Stomach smooth muscle (tissue), 2 donors: ENCODE results near the gene COLQ.

ENCODE experiments used
- H3K27ac ChIP-seq: one replicate; pipeline ENCODE4 v1.7.0; 2013; ENCODE audit warnings: mild to moderate bottlenecking, low read length, inconsistent platforms
- H3K27me3 ChIP-seq, 2 donors: one replicate each; pipeline ENCODE4 v1.7.0; 2013; ENCODE audit warnings: low read length in 2 of 2; ENCODE audit not compliant: insufficient read depth in 2 of 2, control insufficient read depth in 1 of 2
- H3K36me3 ChIP-seq, 2 donors: one replicate each; pipeline ENCODE4 v1.7.0; 2013; ENCODE audit warnings: low read length in 2 of 2; ENCODE audit not compliant: control insufficient read depth in 2 of 2, insufficient read depth in 2 of 2
- H3K4me1 ChIP-seq: one replicate; pipeline ENCODE4 v1.7.0; 2013; ENCODE audit warnings: low read length; ENCODE audit not compliant: control insufficient read depth, insufficient read depth
- H3K4me3 ChIP-seq, 2 donors: one replicate each; pipeline ENCODE4 v1.7.0; 2013; ENCODE audit warnings: low read length in 2 of 2
- H3K9ac ChIP-seq, 2 donors: one replicate each; pipeline ENCODE4 v1.7.0; 2013; ENCODE audit warnings: low read length in 2 of 2, mild to moderate bottlenecking in 1 of 2
- H3K9me3 ChIP-seq, 2 donors: one replicate each; pipeline ENCODE4 v1.7.0; 2013; ENCODE audit warnings: low read length in 2 of 2; ENCODE audit not compliant: control insufficient read depth in 2 of 2
- donor health status: healthy.
- donor health status: Pancreatic carcinoma.

The COLQ gene

GRCh38 chr3:15505479-15506165 lies 15.9 kb downstream of the COLQ start:
- Histone ChIP-seq H3K36me3 (no peaks in the 10 kb centered on the region), H3K9me3 (no peaks in the 10 kb centered on the region), H3K9ac (no peak overlapping the region), H3K27me3 (no peaks in the 10 kb centered on the region), H3K27ac (no peak overlapping the region), H3K4me1 (no peaks in the 10 kb centered on the region), H3K4me3 (no peak overlapping the region)

GRCh38 chr3:15502616-15503015 lies 18.9 kb downstream of the COLQ start:
- H3K27me3 ChIP-seq, result no peaks in the 10 kb centered on the region
- H3K9me3 ChIP-seq, result no peaks in the 10 kb centered on the region
- no peak overlapping the region for H3K4me3 ChIP-seq
- no peak overlapping the region for H3K27ac ChIP-seq
- H3K9ac ChIP-seq, result no peak overlapping the region
- H3K36me3 ChIP-seq, result no peaks in the 10 kb centered on the region
- peaks cover 12% of the 10 kb centered on the region for H3K4me1 ChIP-seq

- Histone ChIP-seq H3K27ac (no peak overlapping the region), H3K36me3 (no peaks in the 10 kb centered on the region), H3K9ac (no peak overlapping the region), H3K4me3 (no peak overlapping the region), H3K9me3 (no peaks in the 10 kb centered on the region), H3K4me1 (peaks cover 17% of the 10 kb centered on the region), H3K27me3 (no peaks in the 10 kb centered on the region)
These were observed 20.4 kb downstream of the COLQ start for GRCh38 chr3:15501126-15501525.

- Histone ChIP-seq H3K9me3 (no peaks in the 10 kb centered on the region), H3K4me1 (peaks cover 23% of the 10 kb centered on the region), H3K9ac (no peak overlapping the region), H3K27me3 (no peaks in the 10 kb centered on the region), H3K36me3 (no peaks in the 10 kb centered on the region), H3K4me3 (no peak overlapping the region), H3K27ac (no peak overlapping the region)
These were observed 21.3 kb downstream of the COLQ start for GRCh38 chr3:15500107-15500724.

GRCh38 chr3:15499536-15499935 lies 22.0 kb downstream of the COLQ start:
- no peak overlapping the region for H3K9ac ChIP-seq
- H3K27ac ChIP-seq, result no peak overlapping the region
- no peaks in the 10 kb centered on the region for H3K36me3 ChIP-seq
- H3K4me3 ChIP-seq, result no peak overlapping the region
- H3K9me3 ChIP-seq, result no peaks in the 10 kb centered on the region
- peaks cover 30% of the 10 kb centered on the region for H3K4me1 ChIP-seq
- H3K27me3 ChIP-seq, result no peaks in the 10 kb centered on the region

- no peaks in the 10 kb centered on the region for H3K27me3 ChIP-seq
- H3K4me3 ChIP-seq, result peak overlapping the region in 1 of 2 donors; percentile 29
- peaks cover 37% of the 10 kb centered on the region for H3K4me1 ChIP-seq
These were observed 22.9 kb downstream of the COLQ start for GRCh38 chr3:15498431-15499214.

DNA sequence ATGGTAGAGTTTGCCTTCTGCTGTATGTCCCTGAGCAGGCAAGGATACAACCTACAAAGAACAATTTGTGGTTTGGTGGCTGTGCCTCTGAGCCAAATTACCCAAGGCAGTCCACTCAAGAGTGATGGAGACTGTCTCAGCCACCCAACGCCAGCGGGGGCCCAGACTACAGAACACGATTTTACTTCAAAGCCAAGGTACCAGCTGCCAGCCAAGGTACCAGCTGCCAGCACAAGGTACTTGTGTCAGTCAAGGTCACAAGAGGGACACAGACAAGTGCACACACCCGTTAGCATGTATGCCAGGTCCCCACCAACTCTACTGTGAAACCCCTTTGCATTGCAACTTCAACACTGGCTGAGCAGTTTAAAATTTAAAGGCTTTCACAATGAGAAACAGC lies 23.5 kb downstream of the COLQ start:
- no peak overlapping the region for H3K9ac ChIP-seq

More at GRCh38 chr3:15498431-15499214, 22.9 kb downstream of the COLQ start:
- Histone ChIP-seq H3K27ac (no peak overlapping the region), H3K36me3 (no peaks in the 10 kb centered on the region), H3K9ac (no peak overlapping the region), H3K9me3 (no peaks in the 10 kb centered on the region)

GRCh38 chr3:15496341-15496664 lies 25.2 kb downstream of the COLQ start:
- Histone ChIP-seq H3K4me1 (peaks cover 41% of the 10 kb centered on the region), H3K4me3 (peak overlapping the region in 1 of 2 donors; percentile 22), H3K27me3 (no peaks in the 10 kb centered on the region), H3K36me3 (no peaks in the 10 kb centered on the region), H3K9ac (peak overlapping the region in 1 of 2 donors; percentile 36), H3K27ac (peak overlapping the region; percentile 77), H3K9me3 (no peaks in the 10 kb centered on the region)

More for the DNA sequence above, 23.5 kb downstream of the COLQ start:
- Histone ChIP-seq H3K4me1 (peaks cover 41% of the 10 kb centered on the region), H3K36me3 (no peaks in the 10 kb centered on the region), H3K9me3 (no peaks in the 10 kb centered on the region), H3K27me3 (no peaks in the 10 kb centered on the region), H3K27ac (peak overlapping the region; percentile 31), H3K4me3 (no peak overlapping the region)

DNA sequence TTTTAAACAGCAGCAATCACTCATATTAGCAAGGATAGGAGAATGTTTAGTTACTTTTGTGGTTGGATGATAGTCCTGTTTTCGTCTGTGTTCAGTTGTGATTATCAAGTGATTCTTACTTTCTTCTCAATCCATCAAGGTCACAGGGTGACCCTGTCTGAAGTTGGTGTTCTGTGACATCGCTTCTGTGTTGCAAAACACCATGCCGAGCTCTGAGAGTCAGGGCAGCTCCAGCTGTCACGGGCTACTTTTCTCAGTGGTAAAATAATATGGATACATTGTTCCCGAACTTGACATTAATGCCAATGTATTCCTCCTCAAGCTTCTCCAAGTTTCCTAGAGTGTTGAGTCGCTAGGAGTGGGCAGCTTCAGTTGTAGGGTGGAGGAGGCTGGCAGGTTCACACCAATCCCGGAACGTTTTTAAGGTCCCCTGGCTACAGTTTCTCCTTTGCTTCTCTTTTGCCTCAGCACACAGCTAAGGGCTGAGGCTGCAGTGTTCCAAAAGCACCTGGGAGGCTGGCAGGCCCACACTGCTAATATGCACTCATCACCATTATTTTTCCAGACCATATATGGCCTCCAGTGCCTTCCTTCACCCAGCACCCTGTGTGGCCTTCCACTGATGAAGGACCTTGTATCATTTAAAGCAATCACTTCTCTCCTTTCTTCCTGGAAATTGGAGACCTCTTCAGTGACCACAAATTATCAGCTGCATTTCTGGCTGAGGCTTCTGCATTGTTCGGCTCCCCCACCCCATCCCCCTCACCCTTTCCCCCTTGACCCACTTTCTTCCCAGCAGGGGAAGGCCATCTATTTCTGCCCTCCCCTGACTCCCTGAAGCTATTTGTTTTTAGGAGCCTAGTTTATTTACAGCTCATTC lies 25.8 kb downstream of the COLQ start:
- H3K27me3 ChIP-seq, result no peaks in the 10 kb centered on the region
- peak overlapping the region; percentile 36 to 47 for H3K9ac ChIP-seq
- no peaks in the 10 kb centered on the region for H3K36me3 ChIP-seq
- H3K27ac ChIP-seq, result peak overlapping the region; percentile 77
- peak overlapping the region in 1 of 2 donors; percentile 22 for H3K4me3 ChIP-seq
- H3K4me1 ChIP-seq, result peaks cover 41% of the 10 kb centered on the region
- H3K9me3 ChIP-seq, result no peaks in the 10 kb centered on the region

GRCh38 chr3:15493436-15493835 lies 28.1 kb downstream of the COLQ start:
- H3K4me3 ChIP-seq, result no peak overlapping the region
- H3K27ac ChIP-seq, result no peak overlapping the region
- no peaks in the 10 kb centered on the region for H3K9me3 ChIP-seq
- peaks cover 0 to 2% of the 10 kb centered on the region in 2 donors for H3K36me3 ChIP-seq
- no peaks in the 10 kb centered on the region for H3K27me3 ChIP-seq
- no peak overlapping the region for H3K9ac ChIP-seq
- H3K4me1 ChIP-seq, result peaks cover 35% of the 10 kb centered on the region
